Breast epithelium (tissue), 3 donors: Measurements from ENCODE around the gene AMBP.

Source experiments
- CTCF ChIP-seq, 3 donors: fragments of 450-650 bp; IDR thresholded peaks; one replicate each; pipeline ENCODE4 v1.5.1; 2016 to 2017; ENCODE audit warnings: antibody characterized with exemption in 3 of 3, mild to moderate bottlenecking in 3 of 3, moderate library complexity in 3 of 3
- POLR2A ChIP-seq: fragments of 450-650 bp; IDR thresholded peaks from one replicate; pipeline ENCODE4 v1.6.1; 2016; ENCODE audit warnings: antibody characterized with exemption, mild to moderate bottlenecking, moderate library complexity

- TF ChIP-seq CTCF (IDR thresholded peaks at IDR 0.05): no peak
- TF ChIP-seq POLR2A: no peak
Measured at GRCh38 chr9:114016629-114017423, 61.3 kb downstream of the AMBP start.
